NT2/D1 (cell line): Measurements from ENCODE around the gene CDH20.

ENCODE experiments used
- SUZ12 ChIP-seq: IDR thresholded peaks from 2 replicates; pipeline ENCODE4 v1.6.1; 2011; ENCODE audit not compliant: insufficient read length, insufficient read depth; ENCODE audit errors: extremely low read depth
- YY1 ChIP-seq: IDR thresholded peaks from 2 replicates; pipeline ENCODE4 v1.6.1; 2011; ENCODE audit not compliant: insufficient read length, insufficient read depth
- ZNF274 ChIP-seq: IDR thresholded peaks from 2 replicates; pipeline ENCODE4 v1.6.1; 2011; ENCODE audit warnings: mild to moderate bottlenecking, low read depth, low read length

DNA sequence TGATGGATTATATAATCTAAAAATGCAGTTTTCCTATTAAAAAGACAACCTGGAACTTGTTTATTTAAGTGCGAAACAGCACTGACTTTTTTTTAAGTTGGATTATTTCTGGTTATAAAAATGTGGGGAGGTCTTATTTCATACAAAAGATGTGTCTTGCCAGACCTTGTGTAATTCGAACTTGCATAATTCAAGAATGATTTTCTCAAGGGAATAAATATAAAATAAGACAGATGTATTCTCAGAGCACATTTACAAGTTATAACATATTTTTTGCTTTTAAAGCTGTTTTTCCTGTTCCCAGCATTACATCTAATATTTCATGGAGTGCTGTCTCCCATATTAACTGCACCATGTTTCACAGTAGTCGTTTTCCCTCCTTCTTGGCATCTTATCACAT, 263.1 kb downstream of the CDH20 start:
- TF ChIP-seq SUZ12 = no peak
- no peak for TF ChIP-seq YY1
- TF ChIP-seq ZNF274 = no peak
